Adrenal gland (tissue), 12 donors: ENCODE data around the gene CSF2. TPM values are rescaled to one million over a fixed set of nuclear protein-coding genes. Genes with fewer than 3 reads are reported as not detected.
"Not testable (repeated sequence)": the region's sequence is repeated elsewhere in the genome, so short reads cannot be mapped to it uniquely, and the experiment has no call there.

Experiments used
- DNase-seq, 7 donors: peaks; one replicate each; pipeline ENCODE4 v3.0.0-alpha.2; 2019 to 2020
- H3K27ac ChIP-seq, 5 donors: fragments of 200-600 bp; sonication (generic) in 4 of 5; 1 replicate in 3 of 5; 2 replicates in 2 of 5; pipeline versions ENCODE4 v1.5.1 to v1.8.0; 2016 to 2020; ENCODE audit warnings: mild to moderate bottlenecking in 1 of 5
- H3K27me3 ChIP-seq: fragments of 200-600 bp; 2 replicates; pipeline ENCODE4 v1.8.0; 2021
- H3K36me3 ChIP-seq, 2 donors: fragments of 200-600 bp; replicated peaks in 1 of 2; 1 replicate in 1 of 2; 2 replicates in 1 of 2; pipeline versions ENCODE4 v1.5.1 to v1.8.0; 2018 to 2022
- H3K4me1 ChIP-seq, 2 donors: fragments of 200-600 bp; replicated peaks in 1 of 2; 1 replicate in 1 of 2; 2 replicates in 1 of 2; pipeline versions ENCODE4 v1.5.1 to v1.8.0; 2018 to 2021
- H3K4me3 ChIP-seq, 4 donors: fragments of 200-600 bp; sonication (generic) in 3 of 4; one replicate each; pipeline ENCODE4 v1.5.1; 2016 to 2018
- H3K9me3 ChIP-seq, 3 donors: fragments of 200-600 bp; sonication (generic) in 1 of 3; replicated peaks in 1 of 3; 1 replicate in 2 of 3; 2 replicates in 1 of 3; pipeline versions ENCODE4 v1.5.1 to v1.8.0; 2016 to 2021
- CTCF ChIP-seq, 6 experiments: fragments of 450-650 bp in 4 of 6; fragments of 200-600 bp in 2 of 6; sonication (generic) in 1 of 6; IDR thresholded peaks; 1 replicate in 5 of 6; 2 replicates in 1 of 6; pipeline versions ENCODE4 v1.5.1 to v1.8.0; 2016 to 2021; ENCODE audit warnings: antibody characterized with exemption in 6 of 6, mild to moderate bottlenecking in 2 of 6, moderate library complexity in 1 of 6
- POLR2A ChIP-seq, 2 donors: fragments of 450-650 bp; IDR thresholded peaks; one replicate each; pipeline ENCODE4 v1.6.1; 2017; ENCODE audit warnings: antibody characterized with exemption in 2 of 2, mild to moderate bottlenecking in 2 of 2, moderate library complexity in 1 of 2
- WGBS, 4 donors: extraction: QIAGEN DNeasy Blood & Tissue Kit in 2 of 4; methylation state at CpG; one replicate each; pipeline versions ENCODE4 v1.1.5 to v1.1.7; 2013 to 2017; 5-methylcytosine and 5-hydroxymethylcytosine counted together
- intact Hi-C, 2 donors: fragments of 100-400 bp; cut with DNase I; formaldehyde crosslinking; loops; one replicate each; pipeline versions ENCODE4 v1.14.1 to v1.15.0; 2022 to 2023
- polyA plus RNA-seq, 3 donors: library from polyadenylated mRNA; stranded (reverse); fragments of 200-250 nt in 2 of 3; fragments of 350-450 nt in 1 of 3; fragmentation: Illumina TruSeq in 1 of 3; extraction: RNeasy Lipid Tissue Mini Kit (QIAGEN cat#74804) in 1 of 3; gene quantifications; one replicate each; pipeline ENCODE4 v1.2.3, GENCODE V29; 2013 to 2014
- total RNA-seq, 9 donors: library from RNA; depleted of rRNA in 4 of 9; stranded (reverse); fragments of >200 nt in 4 of 9; fragments of 120-200 nt in 1 of 9; fragmentation: NEBNext Ultra II Directional in 1 of 9; extraction: Animal tissue kit (Norgen Biotek cat#: 25700) in 1 of 9; gene quantifications; one replicate each; pipeline versions ENCODE4 v1.1.0 to v1.2.4, GENCODE V29; 2013 to 2023
- donor health status: healthy with polysubstance abuse.
- donor health status: Bipolar disorder and iron deficiency.
- donor health status: DM: yes; HTN: yes; CAD: no.
- donor health status: DM: no; HTN: no; CAD: no.
- donor health status: DM: no; HTN: no; CAD: no.
- donor health status: DM: yes; HTN: yes; CAD: no.

The CSF2 gene
- total and polyA plus RNA-seq, 12 donors: 0.31 TPM; not detected in 11

- H3K4me1 ChIP-seq: peaks cover 8 to 17% of the 10 kb centered on the region in 2 donors
Observed at GRCh38 chr5:132105688-132106087, 32.1 kb downstream of the CSF2 start.

GRCh38 chr5:132108495-132108894 is 34.9 kb downstream of the CSF2 start:
- H3K27ac ChIP-seq, H3K4me3 ChIP-seq, H3K27me3 ChIP-seq, DNase-seq, intact Hi-C loops, H3K9me3 ChIP-seq, H3K36me3 ChIP-seq, H3K4me1 ChIP-seq: not testable (repeated sequence)
- 98 to 100% (median 100%) methylated on average over 1 of the region's 1 CpG for WGBS, 4 donors

More at GRCh38 chr5:132105688-132106087, 32.1 kb downstream of the CSF2 start:
- Histone ChIP-seq H3K4me3 (no peak overlapping the region), H3K36me3 (no peaks in the 10 kb centered on the region), H3K27me3 (no peaks in the 10 kb centered on the region), H3K9me3 (no peaks in the 10 kb centered on the region), H3K27ac (no peak overlapping the region)
- 86 to 94% (median 92%) methylated on average over 3 of the region's 3 CpGs for WGBS, 4 donors
- DNase-seq: no peak
- intact Hi-C loops: no loop called here
- TF ChIP-seq CTCF (IDR thresholded peaks at IDR 0.05) (no peak), POLR2A (IDR thresholded peaks at IDR 0.05) (no peak)

GRCh38 chr5:132108957-132109356 is 35.4 kb downstream of the CSF2 start:
- H3K9me3 ChIP-seq, H3K27me3 ChIP-seq, H3K4me1 ChIP-seq, H3K4me3 ChIP-seq, H3K36me3 ChIP-seq, H3K27ac ChIP-seq, intact Hi-C loops, DNase-seq: not testable (repeated sequence)
- 85 to 97% (median 89%) methylated on average over 2 to 4 of the region's 4 CpGs for WGBS, 4 donors

GRCh38 chr5:132109494-132110053 is 36.0 kb downstream of the CSF2 start:
- Histone ChIP-seq H3K36me3 (no peaks in the 10 kb centered on the region), H3K4me3 (no peak overlapping the region), H3K27me3 (no peaks in the 10 kb centered on the region), H3K27ac (no peak overlapping the region), H3K4me1 (no peaks in the 10 kb centered on the region), H3K9me3 (no peaks in the 10 kb centered on the region)
- 76 to 86% (median 82%) methylated on average over 3 of the region's 3 CpGs for WGBS, 4 donors
- TF ChIP-seq POLR2A (IDR thresholded peaks at IDR 0.05) (no peak), CTCF (IDR thresholded peaks at IDR 0.05) (no peak)
- no peak for DNase-seq
- intact Hi-C loops: no loop called here

- Histone ChIP-seq H3K4me1 (no peaks in the 10 kb centered on the region), H3K36me3 (no peaks in the 10 kb centered on the region), H3K27ac (no peak overlapping the region), H3K4me3 (no peak overlapping the region), H3K9me3 (no peaks in the 10 kb centered on the region), H3K27me3 (no peaks in the 10 kb centered on the region)
- DNase-seq: no peak
- WGBS, 4 donors: 65 to 78% (median 76%) methylated on average over 3 of the region's 3 CpGs
- no peak for TF ChIP-seq POLR2A (IDR thresholded peaks at IDR 0.05)
- TF ChIP-seq CTCF (IDR thresholded peaks at IDR 0.05): no peak
- intact Hi-C loops: no loop called here
Observed at GRCh38 chr5:132110195-132110594, 36.6 kb downstream of the CSF2 start.
